MM.1S (cell line): ENCODE results near the gene GJD4.

ENCODE experiments used
- EZH2phosphoT487 ChIP-seq: fragments of 300-600 bp; sonication (generic); IDR thresholded peaks from 2 replicates; pipeline ENCODE4 v1.6.1; 2018; ENCODE audit warnings: antibody characterized with exemption, low read length
- TF ChIP-seq, protein P1 (sequence below): fragments of 300-600 bp; sonication (generic); IDR thresholded peaks from 2 replicates; pipeline ENCODE4 v1.5.1; 2016; ENCODE audit warnings: antibody characterized with exemption, low read length, mixed read lengths

DNA sequence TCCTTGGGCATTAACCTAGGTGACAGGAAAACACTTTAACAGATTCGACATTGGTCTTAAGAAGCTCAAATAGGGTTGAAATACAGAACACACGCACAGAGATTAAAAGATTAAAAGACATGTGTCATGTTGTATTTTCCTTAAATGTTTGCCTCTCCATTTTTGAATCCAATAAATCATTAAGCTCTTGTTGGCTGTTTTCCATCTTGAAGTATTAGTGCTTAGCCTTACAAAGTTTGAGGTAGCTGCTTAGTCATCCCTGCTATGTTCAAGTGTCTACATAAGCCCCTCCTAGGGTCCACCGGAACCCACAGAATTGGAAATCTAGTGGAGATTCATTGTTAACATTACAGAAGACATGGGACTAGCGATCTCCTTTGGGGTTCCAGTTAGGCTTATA lies 12.7 kb upstream of the GJD4 start:
- TF ChIP-seq, protein P1, sequence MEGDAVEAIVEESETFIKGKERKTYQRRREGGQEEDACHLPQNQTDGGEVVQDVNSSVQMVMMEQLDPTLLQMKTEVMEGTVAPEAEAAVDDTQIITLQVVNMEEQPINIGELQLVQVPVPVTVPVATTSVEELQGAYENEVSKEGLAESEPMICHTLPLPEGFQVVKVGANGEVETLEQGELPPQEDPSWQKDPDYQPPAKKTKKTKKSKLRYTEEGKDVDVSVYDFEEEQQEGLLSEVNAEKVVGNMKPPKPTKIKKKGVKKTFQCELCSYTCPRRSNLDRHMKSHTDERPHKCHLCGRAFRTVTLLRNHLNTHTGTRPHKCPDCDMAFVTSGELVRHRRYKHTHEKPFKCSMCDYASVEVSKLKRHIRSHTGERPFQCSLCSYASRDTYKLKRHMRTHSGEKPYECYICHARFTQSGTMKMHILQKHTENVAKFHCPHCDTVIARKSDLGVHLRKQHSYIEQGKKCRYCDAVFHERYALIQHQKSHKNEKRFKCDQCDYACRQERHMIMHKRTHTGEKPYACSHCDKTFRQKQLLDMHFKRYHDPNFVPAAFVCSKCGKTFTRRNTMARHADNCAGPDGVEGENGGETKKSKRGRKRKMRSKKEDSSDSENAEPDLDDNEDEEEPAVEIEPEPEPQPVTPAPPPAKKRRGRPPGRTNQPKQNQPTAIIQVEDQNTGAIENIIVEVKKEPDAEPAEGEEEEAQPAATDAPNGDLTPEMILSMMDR = no peak
- TF ChIP-seq EZH2phosphoT487 = no peak
